NCI-H446 (cell line): ENCODE results near the gene KCNK6.

Source experiments
- DNase-seq, 2 experiments: peaks; one replicate each; lab custom pipeline; 2025; lab: John Stamatoyannopoulos, UW

The KCNK6 gene

GRCh38 chr19:38319421-38320258, at the start of gene KCNK6:
Gene KCNK6 (plus strand): TSS chr19:38319845. CDS start chr19:38319951, 106 bp downstream.
- DNase-seq = no peak

- no peak for DNase-seq
Observed at GRCh38 chr19:38270587-38271167, 49.0 kb upstream of the KCNK6 start.

- DNase-seq = no peak
Observed at GRCh38 chr19:38273499-38273898, 46.1 kb upstream of the KCNK6 start.

DNA sequence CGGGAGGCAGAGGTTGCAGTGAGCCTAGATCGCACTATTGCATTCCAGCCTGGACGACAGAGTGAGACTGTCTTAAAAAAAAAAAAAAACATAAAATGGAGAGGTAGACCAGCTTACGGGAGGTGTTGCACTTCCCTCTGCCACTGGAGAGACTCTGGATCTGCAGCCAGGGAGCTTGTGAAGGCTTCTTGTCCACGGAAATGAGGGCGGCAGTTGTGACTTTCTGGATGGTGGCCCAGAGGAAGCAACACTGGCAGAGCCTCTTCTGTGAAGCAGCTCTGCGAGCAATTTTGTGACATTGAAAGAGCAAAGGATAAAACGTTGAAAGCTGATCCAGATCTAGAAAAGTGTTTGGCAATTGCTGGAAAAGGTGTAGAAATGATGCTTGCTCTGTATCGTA, 44.9 kb upstream of the KCNK6 start:
- DNase-seq = no peak

DNA sequence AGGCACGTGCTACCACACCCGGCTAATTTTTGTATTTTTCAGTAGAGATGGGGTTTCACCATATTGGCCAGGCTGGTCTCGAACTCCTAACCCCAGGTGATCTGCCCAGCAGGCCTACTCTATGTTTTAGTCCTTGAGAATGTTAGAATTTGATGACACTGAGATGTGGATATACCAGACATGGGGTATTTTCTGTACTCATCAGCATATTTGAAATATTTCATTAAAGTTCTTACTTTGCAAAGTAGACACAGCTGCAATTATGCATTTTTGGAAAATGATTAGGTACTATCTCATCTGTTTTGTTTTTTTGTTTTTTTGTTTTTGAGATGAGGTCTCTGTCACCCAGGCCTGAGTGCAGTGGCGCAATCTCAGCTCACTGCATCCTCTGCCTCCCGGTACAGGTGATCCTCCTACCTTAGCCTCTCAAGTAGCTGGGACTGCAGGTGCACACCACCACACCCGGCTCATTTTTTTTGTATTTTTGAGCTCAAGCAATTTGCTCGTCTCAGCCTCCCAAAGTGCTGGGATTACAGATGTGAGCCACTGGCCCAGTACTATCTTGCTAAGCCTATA, 42.6 kb upstream of the KCNK6 start:
- DNase-seq = no peak

GRCh38 chr19:38277549-38277948, 42.1 kb upstream of the KCNK6 start:
- no peak for DNase-seq

DNA sequence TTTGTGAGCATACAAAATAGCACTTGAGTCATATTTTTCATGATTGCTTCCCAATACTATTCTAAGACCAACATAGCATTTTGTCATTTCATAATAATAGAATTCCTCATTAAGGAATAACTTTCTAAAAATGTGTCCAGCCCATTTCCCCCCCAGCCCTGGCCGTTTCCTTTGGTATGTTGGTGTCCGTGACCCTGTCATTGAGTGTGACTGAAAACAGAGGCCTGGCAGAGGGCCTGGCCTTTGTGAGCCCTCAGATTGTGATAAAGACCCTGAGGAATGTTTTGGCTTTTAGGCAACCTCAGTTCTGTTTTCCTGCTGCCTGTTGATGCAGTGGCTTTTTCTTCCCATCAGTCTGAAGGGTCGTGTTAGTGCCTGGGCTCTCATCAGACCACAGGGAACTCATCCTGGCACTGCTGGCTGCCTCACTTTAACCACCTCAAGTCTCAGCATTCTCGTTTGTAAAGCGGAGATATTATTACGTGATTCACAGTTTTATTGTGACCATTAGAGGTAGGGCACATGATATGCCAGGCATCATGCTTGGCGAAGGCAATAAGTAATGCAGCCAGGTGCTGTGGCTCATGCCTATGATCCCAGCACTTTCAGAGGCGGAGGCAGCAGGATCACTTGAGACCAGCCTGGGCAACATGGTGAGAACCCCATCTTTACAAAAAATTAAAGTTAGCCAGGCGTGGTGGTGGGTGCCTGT, 41.5 kb upstream of the KCNK6 start:
- DNase-seq = no peak

DNA sequence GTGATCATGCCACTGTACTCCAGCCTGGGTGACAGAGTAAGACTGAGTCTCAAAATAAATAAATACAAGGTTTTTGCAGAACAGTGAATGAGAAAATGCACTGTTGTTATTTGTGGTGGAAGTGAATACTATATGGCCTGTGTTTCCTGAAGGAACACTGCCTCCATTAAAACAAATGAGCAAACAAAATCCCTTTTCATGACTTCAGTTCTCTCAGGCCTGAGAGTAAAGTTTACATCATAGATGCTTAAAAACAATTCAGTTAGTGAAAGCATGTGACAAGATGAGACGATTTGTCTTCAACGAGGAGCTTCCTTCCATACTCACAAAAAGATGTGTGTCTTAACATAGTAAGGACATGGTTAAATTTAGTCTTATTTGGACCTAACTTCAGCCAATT, 40.9 kb upstream of the KCNK6 start:
- DNase-seq = no peak

GRCh38 chr19:38280030-38280921, 39.4 kb upstream of the KCNK6 start:
- no peak for DNase-seq

- no peak for DNase-seq
Observed at GRCh38 chr19:38281811-38282566, 37.7 kb upstream of the KCNK6 start.

DNA sequence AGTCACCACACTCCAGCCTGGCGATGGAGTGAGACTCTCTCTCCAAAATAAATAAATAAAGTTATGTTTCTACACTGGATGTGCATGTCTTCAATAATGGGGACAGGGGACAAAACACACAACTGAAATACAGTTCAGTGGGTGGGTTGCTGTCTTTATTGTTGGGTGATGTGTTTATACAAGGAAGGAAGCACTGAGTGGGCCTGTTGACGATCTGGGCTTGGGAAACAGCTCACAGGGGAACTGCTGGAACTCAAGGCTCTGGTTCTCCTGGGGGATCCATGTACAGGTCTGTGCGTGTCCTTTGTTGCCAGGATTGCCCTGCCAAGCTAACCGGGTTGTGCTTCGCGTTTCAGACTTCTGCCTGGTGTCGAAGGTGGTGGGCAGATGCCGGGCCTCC, 36.4 kb upstream of the KCNK6 start:
- DNase-seq = no peak

DNA sequence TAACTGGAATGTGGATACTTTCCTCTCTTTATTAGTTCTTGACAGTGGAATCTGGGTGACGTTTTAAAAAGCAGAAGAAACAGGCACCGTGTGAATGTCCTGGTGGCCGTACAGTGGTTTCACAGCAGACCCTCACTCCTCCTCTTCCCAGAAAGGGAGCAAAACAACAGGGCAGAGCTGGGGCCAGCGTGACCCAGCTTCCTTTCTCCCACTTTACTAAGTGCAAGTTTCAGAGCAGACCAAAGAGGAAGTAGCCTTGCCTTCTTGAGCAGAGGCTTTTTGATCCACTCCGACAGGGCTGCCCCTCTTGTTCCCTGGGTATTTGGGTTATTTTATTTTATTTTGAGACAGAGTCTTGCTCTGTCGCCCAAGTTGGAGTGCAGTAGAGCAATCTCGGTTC, 35.2 kb upstream of the KCNK6 start:
- DNase-seq = no peak

- DNase-seq = no peak
Observed at GRCh38 chr19:38285567-38285966, 34.1 kb upstream of the KCNK6 start.

- no peak for DNase-seq
Observed at GRCh38 chr19:38287604-38288003, 32.0 kb upstream of the KCNK6 start.

GRCh38 chr19:38288123-38288855, 31.4 kb upstream of the KCNK6 start:
- no peak for DNase-seq

DNA sequence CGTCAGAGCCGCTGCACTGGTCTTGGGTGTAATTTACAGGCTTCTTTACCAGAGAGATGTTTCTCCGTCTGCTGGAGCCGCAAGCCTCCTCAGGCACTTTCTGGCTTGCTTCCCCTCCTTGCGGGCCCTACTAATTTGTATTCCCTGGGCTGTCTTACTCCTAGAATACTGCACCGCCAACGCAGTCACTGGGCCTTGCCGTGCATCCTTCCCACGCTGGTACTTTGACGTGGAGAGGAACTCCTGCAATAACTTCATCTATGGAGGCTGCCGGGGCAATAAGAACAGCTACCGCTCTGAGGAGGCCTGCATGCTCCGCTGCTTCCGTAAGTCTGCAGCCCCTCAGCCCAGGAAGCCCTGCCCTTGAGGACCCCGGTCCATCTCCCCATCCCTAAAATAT, 29.7 kb upstream of the KCNK6 start:
- no peak for DNase-seq

DNA sequence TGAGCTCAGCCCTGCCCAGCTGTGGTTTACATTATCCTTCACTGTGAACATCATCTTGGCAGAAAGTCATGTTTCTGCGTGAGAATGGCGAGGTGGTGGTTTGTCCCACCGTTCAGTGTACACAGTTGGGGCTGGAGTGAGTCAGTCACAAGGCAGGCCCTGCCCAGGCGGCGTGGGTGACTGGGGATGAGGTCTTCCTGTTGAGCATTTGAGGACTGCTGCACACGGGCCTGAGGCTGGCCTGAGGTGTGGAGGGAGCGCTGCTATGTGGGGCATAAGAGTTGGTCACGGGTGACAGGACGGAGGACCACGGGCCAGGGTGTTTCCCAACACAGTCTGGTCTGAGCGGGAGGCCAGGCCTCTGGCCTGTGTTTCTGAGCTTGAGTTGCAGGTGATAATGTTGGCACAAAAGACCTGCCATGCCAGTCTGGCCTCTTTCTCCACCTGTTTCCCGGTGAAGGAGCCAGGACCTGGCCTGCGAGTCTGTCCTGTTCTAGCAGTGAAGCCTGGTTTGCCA, 29.0 kb upstream of the KCNK6 start:
- DNase-seq = no peak

DNA sequence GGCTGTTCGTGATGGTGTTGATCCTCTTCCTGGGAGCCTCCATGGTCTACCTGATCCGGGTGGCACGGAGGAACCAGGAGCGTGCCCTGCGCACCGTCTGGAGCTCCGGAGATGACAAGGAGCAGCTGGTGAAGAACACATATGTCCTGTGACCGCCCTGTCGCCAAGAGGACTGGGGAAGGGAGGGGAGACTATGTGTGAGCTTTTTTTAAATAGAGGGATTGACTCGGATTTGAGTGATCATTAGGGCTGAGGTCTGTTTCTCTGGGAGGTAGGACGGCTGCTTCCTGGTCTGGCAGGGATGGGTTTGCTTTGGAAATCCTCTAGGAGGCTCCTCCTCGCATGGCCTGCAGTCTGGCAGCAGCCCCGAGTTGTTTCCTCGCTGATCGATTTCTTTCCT, 27.8 kb upstream of the KCNK6 start:
- no peak for DNase-seq

- DNase-seq = no peak
Observed at GRCh38 chr19:38293281-38293680, 26.4 kb upstream of the KCNK6 start.

DNA sequence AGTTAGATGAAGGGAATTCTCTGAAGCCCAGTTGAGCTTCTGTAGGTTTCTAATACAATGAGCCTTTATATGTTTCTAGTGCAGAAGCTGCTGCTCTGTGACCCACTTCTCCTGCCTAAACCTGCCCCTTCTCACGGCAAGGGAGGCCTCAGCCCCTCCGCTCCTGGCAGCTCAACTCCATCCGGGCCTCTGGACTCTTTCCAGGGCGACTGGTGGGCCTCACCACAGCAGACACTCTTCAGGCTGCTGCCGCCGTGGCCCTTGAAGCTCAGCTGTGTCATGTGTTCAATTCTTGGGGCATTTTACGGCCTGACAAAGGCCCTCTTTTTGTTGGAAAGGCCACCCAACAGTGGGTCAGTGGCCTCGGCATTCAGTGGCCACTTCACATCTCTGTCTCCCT, 25.6 kb upstream of the KCNK6 start:
- no peak for DNase-seq
